CD4-positive, alpha-beta T cell (primary cell): Measurements from ENCODE around the gene LIPJ. TPM values are rescaled to one million over a fixed set of nuclear protein-coding genes. Genes with fewer than 3 reads are reported as not detected.

Experiments
- ATAC-seq: fragments of 200-7000 bp; cut with Tn5 transposase; one replicate; pipeline ENCODE4 v1.10.0; 2022; ENCODE audit warnings: mild to moderate bottlenecking; ENCODE audit not compliant: poor library complexity
- CTCF ChIA-PET: fragments of 350-600 bp; sonication (Branson Sonifier 250); formaldehyde crosslinking; loops from one replicate; lab custom pipeline; 2021; ENCODE audit warnings: antibody characterized with exemption, inconsistent platforms; lab: Charles Lee
- POLR2A ChIA-PET: fragments of 350-600 bp; sonication (Branson Sonifier 250); formaldehyde crosslinking; loops from one replicate; lab custom pipeline; 2021; ENCODE audit warnings: antibody characterized with exemption, inconsistent platforms; lab: Charles Lee
- DNase-seq, 14 experiments: peaks; one replicate each; pipeline ENCODE4 v3.0.0-alpha.2; 2013 to 2020; ENCODE audit warnings: mixed read lengths in 2 of 14
- H3K27ac ChIP-seq, 2 donors: one replicate each; pipeline versions ENCODE4 v1.5.1 to v1.7.0; 2013; ENCODE audit warnings: low read length in 2 of 2, low read depth in 1 of 2, mild to moderate bottlenecking in 1 of 2
- H3K27me3 ChIP-seq, 2 experiments: 1 replicate in 1 of 2; 2 replicates in 1 of 2; pipeline versions ENCODE4 v1.6.1 to v1.7.0; 2013; ENCODE audit warnings: low read length in 2 of 2, control low read depth in 1 of 2, mild to moderate bottlenecking in 1 of 2, moderate library complexity in 1 of 2; ENCODE audit not compliant: insufficient read depth in 2 of 2, control insufficient read depth in 1 of 2
- H3K36me3 ChIP-seq: one replicate; pipeline ENCODE4 v1.6.1; 2013; ENCODE audit warnings: low read length, control low read depth; ENCODE audit not compliant: insufficient read depth
- H3K4me1 ChIP-seq: one replicate; pipeline ENCODE4 v1.6.1; 2013; ENCODE audit warnings: low read length, control low read depth; ENCODE audit not compliant: insufficient read depth
- H3K4me3 ChIP-seq: one replicate; pipeline ENCODE4 v1.5.1; 2013; ENCODE audit warnings: mild to moderate bottlenecking, low read length, moderate library complexity
- H3K9me3 ChIP-seq, 2 experiments: 1 replicate in 1 of 2; 2 replicates in 1 of 2; pipeline versions ENCODE4 v1.6.1 to v1.7.0; 2013; ENCODE audit warnings: low read length in 2 of 2, mild to moderate bottlenecking in 2 of 2, control low read depth in 1 of 2, moderate library complexity in 1 of 2; ENCODE audit not compliant: control insufficient read depth in 1 of 2, insufficient read depth in 1 of 2
- H3K27ac Mint-ChIP-seq: one replicate; pipeline ENCODE4 v1.8.0; 2020; ENCODE audit warnings: mixed read lengths
- H3K27me3 Mint-ChIP-seq: one replicate; pipeline ENCODE4 v1.8.0; 2021; ENCODE audit warnings: mixed read lengths
- H3K36me3 Mint-ChIP-seq: one replicate; pipeline ENCODE4 v1.8.0; 2021; ENCODE audit warnings: low read depth, mixed read lengths
- H3K4me1 Mint-ChIP-seq: one replicate; pipeline ENCODE4 v1.8.0; 2021; ENCODE audit warnings: low read depth, mixed read lengths
- H3K4me3 Mint-ChIP-seq: one replicate; pipeline ENCODE4 v1.8.0; 2020; ENCODE audit warnings: mild to moderate bottlenecking, mixed read lengths
- H3K9me3 Mint-ChIP-seq: one replicate; pipeline ENCODE4 v1.8.0; 2020; ENCODE audit warnings: mixed read lengths
- intact Hi-C, 2 experiments: fragments of 100-400 bp; cut with DNase I in 1 of 2; cut with micrococcal nuclease in 1 of 2; formaldehyde crosslinking; loops; one replicate each; pipeline versions ENCODE4 v1.15.1 to v1.9.0; 2023 to 2025; cut with DNase I, micrococcal nuclease
- total RNA-seq, 174 experiments: library from RNA in 2 of 174; stranded (reverse) in 2 of 174; gene quantifications; one replicate each; pipeline ENCODE4 v1.2.3 and lab custom pipeline; 2021 to 2026
- TF ChIP-seq, protein P1 (sequence below): fragments of 200-600 bp; IDR thresholded peaks from one replicate; pipeline ENCODE4 v1.8.0; 2022; ENCODE audit warnings: antibody characterized with exemption, mild to moderate bottlenecking

The LIPJ gene
- total RNA-seq, 2 experiments from 2014 or later: not detected

DNA sequence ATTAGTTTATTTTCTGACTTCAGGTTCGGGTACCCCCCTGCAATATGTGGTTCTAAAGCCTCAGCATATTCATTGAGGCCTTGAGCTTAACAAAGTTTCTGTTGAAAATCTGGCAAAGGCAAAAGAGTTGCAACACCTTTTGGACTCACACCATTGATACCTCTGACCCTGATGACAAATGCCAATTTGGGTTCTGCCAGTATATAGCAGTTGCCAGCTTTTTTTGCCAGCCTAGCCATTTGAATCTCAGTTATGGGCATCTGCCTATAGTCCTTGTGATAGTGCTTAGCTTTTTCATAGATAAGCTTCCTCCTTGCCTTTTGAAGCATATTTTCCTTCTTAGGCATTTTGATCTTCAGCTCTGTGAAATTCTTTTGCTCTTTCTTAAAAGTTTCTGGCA lies 31.9 kb downstream of the LIPJ start:
- Mint-ChIP-seq H3K27me3 (no peaks in the 10 kb centered on the region), H3K36me3 (no peaks in the 10 kb centered on the region), H3K4me3 (no peak overlapping the region), H3K4me1 (no peaks in the 10 kb centered on the region), H3K27ac (no peak overlapping the region), H3K9me3 (no peaks in the 10 kb centered on the region)
- no peaks in the 10 kb centered on the region for H3K36me3 ChIP-seq
- no peak overlapping the region for H3K4me3 ChIP-seq
- H3K4me1 ChIP-seq: no peaks in the 10 kb centered on the region
- TF ChIP-seq, protein P1, sequence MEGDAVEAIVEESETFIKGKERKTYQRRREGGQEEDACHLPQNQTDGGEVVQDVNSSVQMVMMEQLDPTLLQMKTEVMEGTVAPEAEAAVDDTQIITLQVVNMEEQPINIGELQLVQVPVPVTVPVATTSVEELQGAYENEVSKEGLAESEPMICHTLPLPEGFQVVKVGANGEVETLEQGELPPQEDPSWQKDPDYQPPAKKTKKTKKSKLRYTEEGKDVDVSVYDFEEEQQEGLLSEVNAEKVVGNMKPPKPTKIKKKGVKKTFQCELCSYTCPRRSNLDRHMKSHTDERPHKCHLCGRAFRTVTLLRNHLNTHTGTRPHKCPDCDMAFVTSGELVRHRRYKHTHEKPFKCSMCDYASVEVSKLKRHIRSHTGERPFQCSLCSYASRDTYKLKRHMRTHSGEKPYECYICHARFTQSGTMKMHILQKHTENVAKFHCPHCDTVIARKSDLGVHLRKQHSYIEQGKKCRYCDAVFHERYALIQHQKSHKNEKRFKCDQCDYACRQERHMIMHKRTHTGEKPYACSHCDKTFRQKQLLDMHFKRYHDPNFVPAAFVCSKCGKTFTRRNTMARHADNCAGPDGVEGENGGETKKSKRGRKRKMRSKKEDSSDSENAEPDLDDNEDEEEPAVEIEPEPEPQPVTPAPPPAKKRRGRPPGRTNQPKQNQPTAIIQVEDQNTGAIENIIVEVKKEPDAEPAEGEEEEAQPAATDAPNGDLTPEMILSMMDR: no peak
- H3K27ac ChIP-seq: no peak overlapping the region
- intact Hi-C loops: no loop called here
- H3K27me3 ChIP-seq: no peaks in the 10 kb centered on the region
- no peaks in the 10 kb centered on the region for H3K9me3 ChIP-seq
- ChIA-PET POLR2A (interaction anchor here (1.0 kb wide), 1 partner anchor 22 kb away, joined by 3 read pairs; no protein-coding TSS in a partner anchor), CTCF (no interaction called here)
- no peak for ATAC-seq
- DNase-seq: no peak

DNA sequence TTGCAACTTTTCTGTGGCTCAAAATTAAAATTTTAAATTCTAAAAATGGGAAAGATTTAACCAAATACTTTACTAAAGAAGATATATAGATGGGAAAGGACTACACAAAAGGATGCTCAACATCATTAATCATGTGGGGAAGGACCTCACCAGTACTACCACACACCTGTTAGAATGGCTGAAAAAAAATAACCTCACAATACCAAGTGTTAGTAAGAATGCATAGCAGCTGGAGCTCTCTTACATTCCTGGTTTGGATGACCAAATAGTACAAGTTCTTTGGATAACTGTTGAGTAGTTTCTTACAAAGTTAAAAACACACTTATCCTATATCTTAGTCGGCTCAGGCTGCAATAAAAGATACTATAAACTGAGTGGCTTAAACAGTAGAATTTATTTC lies 33.9 kb downstream of the LIPJ start:
- H3K4me1 ChIP-seq: no peaks in the 10 kb centered on the region
- H3K4me3 ChIP-seq: no peak overlapping the region
- H3K9me3 ChIP-seq: no peaks in the 10 kb centered on the region
- POLR2A ChIA-PET: no interaction called here
- H3K27me3 Mint-ChIP-seq: no peaks in the 10 kb centered on the region
- TF ChIP-seq, protein P1: no peak
- H3K27me3 ChIP-seq: no peaks in the 10 kb centered on the region
- H3K4me3 Mint-ChIP-seq: no peak overlapping the region
- H3K9me3 Mint-ChIP-seq: no peaks in the 10 kb centered on the region
- intact Hi-C loops: no loop called here
- no peak overlapping the region for H3K27ac ChIP-seq
- no peaks in the 10 kb centered on the region for H3K36me3 ChIP-seq
- CTCF ChIA-PET: no interaction called here
- no peak overlapping the region for H3K27ac Mint-ChIP-seq
- no peak for DNase-seq
- no peaks in the 10 kb centered on the region for H3K36me3 Mint-ChIP-seq
- no peaks in the 10 kb centered on the region for H3K4me1 Mint-ChIP-seq
- ATAC-seq: no peak

DNA sequence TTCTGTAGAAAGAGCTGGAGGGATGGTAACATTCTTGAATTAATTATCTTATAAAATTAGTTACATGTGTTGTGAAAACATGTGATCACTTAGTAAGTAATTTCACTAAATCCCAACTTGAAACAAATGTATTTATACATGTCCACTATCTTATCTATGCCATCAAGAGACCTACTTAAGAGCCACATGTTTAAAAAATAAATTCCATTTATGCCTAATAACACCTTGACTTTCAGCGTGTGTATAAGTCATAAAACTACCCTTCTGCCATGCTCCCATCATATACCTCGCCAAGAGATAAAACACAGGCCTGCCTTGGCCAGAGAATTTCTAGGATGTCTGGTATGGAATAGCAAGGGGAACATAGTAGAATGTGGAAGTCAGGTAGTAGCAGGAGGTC lies 37.3 kb downstream of the LIPJ start:
- no peak overlapping the region for H3K27ac ChIP-seq
- H3K9me3 Mint-ChIP-seq: no peaks in the 10 kb centered on the region
- TF ChIP-seq, protein P1: no peak
- intact Hi-C loops: no loop called here
- H3K4me1 Mint-ChIP-seq: no peaks in the 10 kb centered on the region
- H3K36me3 ChIP-seq: no peaks in the 10 kb centered on the region
- H3K27ac Mint-ChIP-seq: no peak overlapping the region
- H3K27me3 Mint-ChIP-seq: no peaks in the 10 kb centered on the region
- no peaks in the 10 kb centered on the region for H3K27me3 ChIP-seq
- no peak for DNase-seq
- H3K9me3 ChIP-seq: no peaks in the 10 kb centered on the region
- no peak overlapping the region for H3K4me3 Mint-ChIP-seq
- H3K4me3 ChIP-seq: no peak overlapping the region
- ChIA-PET CTCF (no interaction called here), POLR2A (no interaction called here)
- ATAC-seq: no peak
- no peaks in the 10 kb centered on the region for H3K4me1 ChIP-seq
- no peaks in the 10 kb centered on the region for H3K36me3 Mint-ChIP-seq
